HG03457 (cell line): ENCODE results near the gene HBS1L.
A peak's percentile ranks its signal among the peaks of the same experiment; 100 is the strongest.

ENCODE experiments used
- ATAC-seq: cut with Tn5 transposase; IDR thresholded peaks from one replicate; pipeline ENCODE4 v1.9.1; 2021; ENCODE audit warnings: moderate number of reproducible peaks; ENCODE audit not compliant: unreplicated experiment

Gene HBS1L

DNA sequence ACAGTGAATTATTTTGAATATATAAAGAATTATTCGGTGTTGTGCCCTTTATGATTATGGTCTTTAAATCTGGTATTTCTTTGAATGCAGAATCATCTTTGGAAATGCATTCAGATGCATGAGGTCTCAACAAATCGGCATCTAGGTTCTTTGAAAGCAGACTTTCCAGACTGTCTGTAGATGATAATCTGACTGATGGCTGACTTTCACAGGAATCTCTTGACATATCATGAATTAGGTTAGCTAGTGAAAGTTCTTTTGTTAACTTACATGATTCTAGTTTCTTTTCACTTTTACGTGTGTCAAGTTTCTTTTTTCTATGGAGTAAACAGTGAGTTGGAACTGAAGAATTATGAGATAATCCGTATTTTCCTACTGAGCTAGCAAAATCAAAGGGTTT is 17.1 kb downstream of the HBS1L start:
- no peak for ATAC-seq

DNA sequence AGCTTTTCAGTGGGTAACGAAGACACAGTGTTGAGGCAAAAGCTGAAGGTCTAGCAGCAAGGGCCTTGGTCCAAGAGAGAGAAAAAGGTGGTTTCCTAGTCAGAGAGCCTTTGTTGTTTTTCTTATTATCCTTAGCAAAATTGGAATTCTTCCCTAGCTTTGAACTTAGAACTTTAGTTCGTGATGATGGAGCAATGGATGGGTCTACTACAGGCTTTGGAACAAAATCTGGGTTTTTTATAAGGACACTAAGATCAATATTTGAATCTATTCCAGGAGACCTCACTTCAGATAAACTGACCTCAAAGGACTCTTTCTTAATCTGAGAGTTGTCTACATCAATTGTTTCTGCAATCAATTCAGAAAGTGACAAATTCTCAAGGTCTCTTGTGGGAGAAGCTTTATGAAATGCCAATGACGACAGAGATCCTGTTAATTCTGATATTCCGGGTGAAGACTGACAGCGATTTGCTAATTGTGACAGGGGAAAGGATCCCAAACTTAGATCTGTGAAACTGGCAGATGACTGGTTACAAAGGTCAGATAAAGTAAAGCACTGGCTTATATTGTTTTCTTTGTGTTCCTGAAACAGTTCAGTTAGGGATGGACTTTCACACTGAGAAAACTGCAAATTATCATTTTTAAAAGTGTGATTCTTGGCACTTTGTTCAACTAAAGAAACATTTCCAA is 17.7 kb downstream of the HBS1L start:
- ATAC-seq, result no peak

DNA sequence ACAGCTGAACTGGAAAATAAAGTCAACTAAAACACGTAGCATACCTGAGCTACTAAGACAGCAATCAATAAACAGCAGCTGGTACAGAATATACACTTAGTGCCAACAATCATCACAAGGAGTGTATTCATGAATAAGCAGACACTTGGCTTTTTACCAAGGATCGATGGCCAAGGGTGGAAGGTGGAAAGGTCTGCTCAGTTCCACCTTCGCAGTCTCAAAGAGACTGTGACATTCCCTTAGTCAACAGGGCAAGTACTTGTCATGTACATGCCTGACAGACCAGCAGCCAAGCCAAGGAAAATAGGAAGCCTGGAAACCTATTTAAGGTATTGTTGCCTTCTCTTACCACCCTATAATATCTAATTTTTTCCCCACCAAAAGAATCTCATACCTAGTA is 21.4 kb downstream of the HBS1L start:
- no peak for ATAC-seq

DNA sequence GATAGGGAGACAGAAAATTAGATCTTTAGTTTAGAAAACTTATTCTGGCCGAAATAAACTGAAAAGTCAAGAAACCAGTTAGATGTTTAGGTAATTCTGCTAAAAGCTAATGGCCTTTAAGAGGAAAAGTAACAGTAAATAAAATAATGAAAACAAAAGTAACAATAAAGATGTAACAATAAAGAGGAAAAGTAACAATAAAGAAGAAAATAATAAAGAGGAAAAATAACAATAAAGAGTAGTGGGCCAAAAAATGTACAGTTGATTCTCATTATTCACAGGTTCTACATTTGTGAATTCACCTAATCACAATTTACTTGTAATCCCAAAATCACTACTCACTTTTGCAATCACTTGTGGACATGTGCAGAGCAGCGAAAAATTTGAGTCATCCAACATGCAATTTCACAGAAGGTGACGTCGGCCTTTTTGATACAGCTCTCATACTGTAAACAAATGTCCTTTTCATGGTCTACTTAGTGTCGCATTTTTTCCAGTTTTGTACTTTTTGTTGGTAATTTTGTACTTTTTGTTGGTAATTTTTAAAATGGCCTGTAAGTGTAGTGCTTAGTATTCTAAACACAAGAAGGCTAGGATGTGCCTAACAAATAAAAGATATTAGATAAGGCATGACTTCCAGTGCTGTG is 24.0 kb downstream of the HBS1L start:
- no peak for ATAC-seq

DNA sequence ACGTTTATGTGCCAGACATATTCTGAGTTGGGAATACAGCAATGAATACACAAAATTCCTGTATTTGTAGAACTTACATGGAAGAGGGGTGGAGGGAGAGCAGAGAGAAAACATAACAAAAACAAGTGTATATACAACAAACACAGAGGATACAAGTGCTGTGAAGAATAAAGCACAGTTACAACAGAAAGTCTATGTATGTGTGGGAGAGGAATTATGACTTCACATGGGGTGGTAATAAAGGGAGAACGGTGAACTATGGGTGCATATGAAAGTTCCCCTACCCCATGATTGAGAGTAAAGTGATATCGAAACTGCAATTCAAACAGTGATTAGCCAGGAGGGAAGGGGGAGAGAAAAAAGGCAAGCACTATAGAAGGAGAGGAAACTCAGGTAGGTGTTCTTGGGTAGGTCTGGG is 24.6 kb downstream of the HBS1L start:
- peak; percentile 85 for ATAC-seq

DNA sequence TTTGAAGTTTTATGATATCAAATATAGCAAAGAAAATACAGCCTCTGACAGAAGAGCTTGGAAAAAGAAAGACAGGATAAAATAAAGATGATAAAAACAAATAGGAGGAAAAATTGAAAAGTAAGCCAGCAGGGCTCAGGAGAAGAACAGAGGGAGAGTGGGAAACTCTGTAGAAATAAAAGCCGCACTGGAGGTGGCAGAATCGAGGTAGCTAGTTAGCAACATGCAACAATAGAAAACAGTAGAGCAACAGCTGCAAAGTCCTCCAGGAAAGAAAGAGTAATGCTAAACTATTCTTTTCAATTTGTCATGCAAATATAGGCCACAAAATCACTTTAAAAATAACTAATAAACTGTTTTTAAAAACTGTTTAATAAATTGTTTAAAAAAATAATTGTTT is 28.8 kb downstream of the HBS1L start:
- no peak for ATAC-seq

DNA sequence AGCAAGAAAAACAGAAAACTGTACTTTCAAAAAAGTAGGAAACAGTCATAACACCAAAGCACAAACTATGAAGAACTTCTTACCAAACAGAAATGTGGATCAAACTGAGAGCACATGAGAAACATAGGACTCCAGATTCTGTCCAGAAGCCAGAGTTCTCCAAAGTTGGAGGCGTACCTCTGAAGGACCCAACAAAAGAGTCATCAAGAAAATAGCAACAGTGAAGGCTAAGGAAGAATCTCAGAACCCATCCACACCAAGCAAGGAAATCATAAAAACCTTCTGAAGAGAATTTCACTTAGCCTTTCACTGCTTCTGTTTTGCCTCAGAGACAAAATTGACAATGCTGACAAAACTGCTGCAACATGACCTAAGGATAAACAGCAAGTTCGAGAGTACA is 29.4 kb downstream of the HBS1L start:
- ATAC-seq, result no peak

DNA sequence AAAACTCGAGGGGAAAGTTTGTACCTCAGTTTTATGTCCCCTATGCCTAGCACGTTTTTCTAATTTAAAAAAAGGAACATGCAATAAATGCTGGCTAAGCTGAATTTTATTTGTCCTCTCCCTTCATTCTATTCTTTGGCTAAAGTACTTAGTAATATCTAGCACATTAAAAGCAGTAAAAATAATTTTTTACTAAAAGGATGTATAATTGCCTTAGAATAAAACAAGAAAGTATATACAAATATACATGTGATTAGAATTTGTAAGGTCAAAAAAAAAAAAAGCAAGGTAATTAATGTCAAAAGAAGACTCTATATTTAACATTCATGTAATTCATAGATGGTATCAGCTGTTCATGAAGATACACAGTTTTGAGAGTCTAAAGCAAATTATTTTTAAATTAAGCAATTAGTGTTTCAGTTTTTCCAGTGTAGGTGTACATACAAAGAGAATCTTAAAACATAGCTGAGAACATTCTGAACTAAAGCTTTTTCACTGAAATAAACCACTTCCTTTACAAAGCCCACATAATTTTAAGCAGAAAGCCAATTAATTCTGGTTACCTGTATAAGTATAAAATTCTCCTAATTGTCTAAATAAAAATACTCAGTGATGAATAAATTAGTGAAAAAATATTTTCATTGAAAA is 32.4 kb downstream of the HBS1L start:
- ATAC-seq, result no peak

DNA sequence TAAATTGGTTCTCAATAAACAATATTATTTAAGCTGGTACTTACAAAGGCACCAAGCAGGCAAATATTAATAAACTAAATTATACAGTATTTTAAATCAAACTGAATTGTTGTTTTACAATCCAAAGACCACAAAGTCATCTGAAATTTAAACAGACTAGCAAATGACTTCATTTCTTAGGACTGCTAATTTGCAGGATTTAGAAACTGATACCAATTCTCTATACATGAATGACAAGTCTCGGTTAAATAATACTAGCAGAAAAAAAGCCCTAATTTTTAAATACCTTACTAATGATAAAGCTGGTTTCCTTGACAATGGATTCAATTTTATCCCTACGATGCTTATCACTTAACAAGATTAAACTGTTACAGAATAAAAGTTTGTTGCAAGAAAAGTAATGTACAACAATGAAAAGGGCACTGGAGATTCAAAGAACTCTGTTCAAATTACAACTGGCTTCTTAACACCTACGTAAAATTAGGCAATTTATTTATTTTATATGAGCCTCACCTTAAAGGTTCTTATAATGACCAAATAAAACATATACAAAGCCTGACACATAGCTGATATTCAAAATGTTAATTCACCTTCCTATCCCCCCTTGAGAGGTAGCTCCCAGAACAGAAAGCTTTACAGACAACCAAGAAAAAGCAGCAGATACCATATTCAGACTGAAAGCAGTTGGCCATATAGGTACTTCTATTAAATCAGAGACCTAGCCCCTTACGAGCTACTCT is 33.1 kb downstream of the HBS1L start:
- ATAC-seq, result no peak

DNA sequence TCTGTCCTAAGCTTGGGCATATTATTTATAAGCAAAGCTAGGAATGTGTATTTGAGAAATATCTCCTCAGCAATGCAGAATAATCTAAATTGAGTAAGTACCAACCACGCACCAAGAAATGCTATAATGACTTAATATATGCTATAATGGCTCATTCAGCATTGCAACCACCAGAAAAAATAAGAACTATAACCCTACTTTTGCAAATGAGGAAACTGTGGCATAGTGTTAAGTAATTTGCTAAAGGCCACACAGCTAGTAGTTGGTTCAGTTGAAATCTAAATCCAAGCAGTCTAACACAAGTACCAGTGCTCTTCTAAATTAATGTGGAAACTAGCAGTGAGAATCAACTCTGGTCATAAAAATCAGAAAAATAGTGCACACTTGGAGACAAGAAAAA is 35.7 kb downstream of the HBS1L start:
- no peak for ATAC-seq

DNA sequence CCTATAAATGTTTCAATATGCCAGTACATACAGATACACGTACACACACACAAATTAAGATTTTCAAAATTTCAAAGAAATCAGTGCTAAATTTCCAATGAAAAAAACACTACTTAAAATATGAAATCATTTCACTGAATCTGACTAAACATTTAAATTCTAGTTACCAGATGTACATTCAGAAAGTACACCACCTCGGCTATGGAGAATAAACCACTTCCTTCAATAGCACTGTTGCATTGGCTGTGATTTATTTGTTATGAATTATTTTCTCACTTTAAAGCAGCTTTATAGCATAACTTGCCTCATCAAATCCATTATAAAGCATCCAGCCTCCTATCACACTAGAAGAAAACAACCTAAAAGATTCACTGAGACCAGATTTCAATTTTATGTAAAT is 36.6 kb downstream of the HBS1L start:
- no peak for ATAC-seq

DNA sequence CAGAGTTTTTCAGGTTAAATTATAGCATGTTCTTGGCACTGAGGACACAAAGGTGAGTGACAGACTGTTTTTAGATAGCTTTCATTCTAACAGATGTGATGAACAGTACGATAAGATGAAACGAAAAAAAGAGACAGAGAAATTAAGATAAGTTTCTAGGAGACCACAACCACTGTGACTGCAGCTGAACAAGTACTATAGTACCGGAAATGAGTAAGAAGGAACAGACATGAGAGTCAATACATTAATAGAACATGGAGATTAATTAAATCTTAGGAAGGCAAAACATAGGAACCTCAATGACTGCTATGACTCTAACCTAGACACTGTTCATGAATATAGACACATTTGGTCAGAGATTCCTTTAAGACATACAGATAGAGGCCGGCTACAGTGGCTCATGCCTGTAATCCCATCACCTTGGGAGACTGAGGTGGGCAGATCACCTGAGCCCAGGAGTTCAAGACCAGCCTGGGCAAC is 40.2 kb downstream of the HBS1L start:
- peak; percentile 94 for ATAC-seq

DNA sequence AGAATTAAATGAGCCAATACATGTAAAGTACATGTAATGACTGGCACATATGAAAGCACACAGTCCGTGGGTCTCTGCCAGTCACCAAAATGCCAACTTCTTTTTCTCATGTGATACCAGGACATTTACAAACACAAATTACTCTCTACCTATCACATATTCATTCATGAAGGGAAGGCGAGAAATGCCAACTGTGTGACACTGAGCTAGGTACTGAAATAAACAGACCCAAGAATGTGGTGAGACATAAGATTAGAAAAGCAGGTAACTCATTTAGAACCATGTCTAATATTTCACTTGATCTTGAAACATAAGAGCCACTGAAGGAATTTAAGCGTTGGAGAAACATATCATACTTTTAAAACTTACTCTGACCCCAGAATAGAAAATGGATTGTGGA is 41.4 kb downstream of the HBS1L start:
- ATAC-seq, result no peak

DNA sequence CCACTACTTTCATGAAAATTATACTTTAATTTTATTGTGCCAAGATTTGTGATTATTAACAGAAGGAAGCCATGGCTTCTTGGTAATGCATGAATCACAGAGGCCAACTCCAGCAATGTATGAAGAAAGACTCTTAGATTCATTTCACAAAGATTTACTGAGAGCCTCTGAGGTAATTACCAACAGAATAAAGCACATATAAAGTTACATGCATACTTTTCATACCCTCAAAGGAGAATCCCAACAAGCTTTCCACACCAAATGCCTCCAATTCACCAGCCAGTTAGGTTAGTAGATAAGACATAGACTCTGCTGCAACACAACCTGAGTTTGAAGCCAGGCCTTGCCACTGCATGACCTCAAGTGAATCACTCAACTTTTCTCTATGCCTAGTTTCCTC is 41.9 kb downstream of the HBS1L start:
- no peak for ATAC-seq

DNA sequence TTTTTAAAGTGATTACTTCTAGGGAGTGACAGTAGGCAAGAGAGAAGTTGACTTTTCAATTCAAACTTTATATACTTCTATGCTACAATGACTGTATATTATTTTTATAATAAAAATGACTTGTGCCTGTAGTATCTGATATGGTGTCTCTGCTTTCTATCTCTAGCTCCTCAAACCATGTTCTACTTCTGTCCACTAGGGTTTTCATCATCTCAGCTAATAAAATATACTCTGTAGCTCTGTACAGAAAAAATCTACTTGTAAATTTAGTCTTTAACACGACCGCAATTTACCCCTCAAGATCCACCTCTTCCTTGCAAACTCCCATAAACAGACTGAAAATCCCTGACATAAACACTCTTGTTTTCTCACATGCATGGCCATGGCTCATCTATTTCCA is 42.3 kb downstream of the HBS1L start:
- no peak for ATAC-seq

DNA sequence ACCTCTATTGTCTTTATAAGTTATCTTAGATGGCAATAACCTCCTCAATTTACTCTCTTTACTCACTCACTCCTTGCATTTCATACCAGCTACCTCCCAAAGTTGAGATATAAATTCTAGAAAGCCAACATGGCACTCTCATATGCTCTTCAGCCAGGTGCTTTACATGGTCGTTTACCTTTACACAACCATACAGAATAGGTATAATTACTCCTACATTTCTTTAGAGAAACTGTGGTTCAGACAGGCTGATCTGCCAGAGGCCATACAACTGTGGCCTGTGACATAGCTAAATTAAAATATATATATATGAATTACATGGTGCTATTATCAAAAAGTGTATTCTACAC is 45.7 kb downstream of the HBS1L start:
- no peak for ATAC-seq

DNA sequence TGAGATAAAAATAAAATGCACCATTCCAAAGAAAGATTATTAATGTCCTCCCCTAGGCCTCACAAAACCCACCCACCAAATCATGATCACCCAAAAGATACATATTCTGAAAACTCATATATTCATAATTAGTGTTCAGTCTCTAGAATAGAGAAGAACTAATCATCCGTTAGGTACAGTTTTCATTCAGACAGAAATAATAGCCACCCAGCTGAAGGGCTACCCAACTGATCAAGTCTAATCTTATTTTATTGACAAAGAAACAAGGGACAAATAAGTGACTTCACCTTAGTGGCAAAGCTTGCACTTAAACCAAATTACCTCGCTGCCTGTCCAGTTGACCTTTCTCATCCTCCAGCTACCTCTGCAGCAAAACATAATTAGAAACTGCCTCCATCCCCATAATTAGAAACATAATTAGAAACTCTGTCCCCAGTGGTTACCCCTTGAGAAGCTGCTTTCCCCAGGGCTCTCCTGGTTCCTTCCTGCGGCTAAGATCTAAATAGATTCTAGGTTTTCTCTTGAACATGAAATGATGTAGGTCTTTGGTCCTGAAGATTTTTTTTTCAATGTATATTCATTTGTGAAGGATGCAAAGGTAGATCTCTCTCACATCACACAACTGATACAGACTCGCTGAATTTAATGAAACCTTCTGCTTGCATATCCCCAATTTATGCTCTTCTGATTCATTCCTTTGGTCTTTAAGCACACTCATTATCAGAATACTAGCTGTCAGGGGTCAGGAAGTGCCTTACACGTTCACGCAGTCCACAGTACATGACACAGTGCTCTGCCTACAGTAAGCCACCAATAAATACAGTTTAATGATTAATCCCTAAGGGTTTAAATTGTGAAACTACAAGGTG is 46.3 kb downstream of the HBS1L start:
- peak; percentile 93 for ATAC-seq

DNA sequence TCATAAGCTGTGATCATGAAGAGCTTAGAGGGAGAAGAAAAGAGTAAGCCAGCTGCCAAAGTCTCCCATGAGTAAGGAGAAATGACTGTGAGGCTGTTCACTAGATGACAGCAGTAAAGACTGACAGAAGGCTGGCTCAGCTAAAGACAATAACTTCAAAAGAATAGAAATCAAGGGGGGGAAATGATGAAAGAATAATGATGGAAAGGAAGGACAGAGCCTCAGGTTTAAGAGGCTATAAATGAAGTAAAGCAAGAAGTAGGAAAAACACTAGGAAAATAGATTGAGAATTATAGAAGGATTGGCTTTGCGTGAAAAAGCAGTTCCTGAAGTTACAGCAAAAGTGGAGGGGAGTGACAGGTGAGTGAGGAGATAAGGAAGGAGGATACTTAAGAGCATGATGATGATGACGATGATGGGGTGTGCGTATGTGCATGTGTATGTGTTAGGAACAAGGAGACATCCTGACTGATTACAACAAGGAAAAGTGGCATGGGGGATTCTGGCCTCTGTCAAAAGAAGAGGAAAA is 48.2 kb downstream of the HBS1L start:
- no peak for ATAC-seq

DNA sequence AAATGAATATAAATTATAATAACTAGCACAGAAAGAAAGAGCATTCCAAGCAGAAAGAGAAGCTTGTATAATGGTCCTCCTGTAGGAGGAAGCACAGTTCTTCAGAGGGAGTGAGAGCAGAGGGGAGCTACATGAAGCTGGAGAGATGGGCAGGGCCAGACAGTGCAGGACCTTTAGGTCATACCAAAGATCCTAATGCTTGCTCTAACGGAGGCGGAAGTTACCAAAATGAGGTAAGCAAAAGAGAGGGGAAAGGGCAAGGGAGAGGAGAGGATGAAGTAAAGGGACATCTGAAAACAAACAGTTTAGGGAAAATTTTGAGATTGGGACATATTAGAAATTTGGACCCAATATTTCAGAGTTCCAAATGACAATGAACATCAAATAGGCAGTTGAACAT is 50.2 kb downstream of the HBS1L start:
- no peak for ATAC-seq

DNA sequence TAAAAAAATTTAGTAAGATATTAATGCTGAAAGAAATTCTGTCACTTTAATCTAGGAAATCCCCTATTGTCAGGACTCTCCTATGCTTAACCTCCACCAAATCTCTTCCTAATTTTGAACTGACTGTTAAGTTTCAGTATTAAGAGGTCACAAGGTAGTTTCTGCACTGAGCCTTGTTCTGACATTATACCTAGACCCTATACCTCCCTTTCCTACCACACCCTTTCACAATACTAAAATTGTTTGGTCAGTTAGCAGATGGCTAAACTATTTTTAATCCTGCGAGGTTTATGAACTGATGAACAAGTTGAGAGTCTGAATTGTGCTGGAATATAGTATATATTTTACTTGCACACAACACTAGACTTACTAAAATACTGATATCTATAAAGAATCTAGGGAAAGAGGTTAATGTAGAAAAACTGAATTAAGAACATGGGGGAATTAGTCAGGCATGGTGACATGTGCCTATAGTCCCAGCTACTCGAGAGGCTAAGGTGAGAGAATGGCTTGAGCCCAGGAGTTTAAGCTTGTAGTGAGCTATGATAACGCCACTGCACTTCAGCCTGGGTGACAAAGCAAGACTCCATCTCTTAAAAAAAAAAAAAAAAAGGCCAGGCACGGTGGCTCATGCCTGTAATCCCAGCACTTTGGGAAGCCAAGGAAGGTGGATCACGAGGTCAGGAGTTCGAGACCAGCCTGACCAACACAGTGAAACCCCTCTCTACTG is 51.5 kb downstream of the HBS1L start:
- peak; percentile 93 for ATAC-seq
